VCaP (cell line): Measurements from ENCODE around the gene AACS.
"Not testable (repeated sequence)": the region's sequence is repeated elsewhere in the genome, so short reads cannot be mapped to it uniquely, and the experiment has no call there.

Experiments
- H3K27ac ChIP-seq: fragments of 450-650 bp; 2 replicates; pipeline ENCODE4 v1.5.1; 2017
- CTCF ChIP-seq: fragments of 450-650 bp; conservative IDR thresholded peaks from 2 replicates; pipeline ENCODE4 v1.5.1; 2017; ENCODE audit warnings: mild to moderate bottlenecking, moderate library complexity

Gene AACS

GRCh38 chr12:125070112-125070511, 4.9 kb downstream of the AACS start:
- TF ChIP-seq CTCF: peak; percentile 38
- no peak overlapping the region for H3K27ac ChIP-seq

- H3K27ac ChIP-seq: no peak overlapping the region
- TF ChIP-seq CTCF: no peak
These were observed 5.6 kb downstream of the AACS start for GRCh38 chr12:125070661-125071390.

- H3K27ac ChIP-seq: no peak overlapping the region
- no peak for TF ChIP-seq CTCF
These were observed 6.2 kb downstream of the AACS start for GRCh38 chr12:125071456-125071855.

GRCh38 chr12:125072496-125072895, 7.3 kb downstream of the AACS start:
- H3K27ac ChIP-seq: no peak overlapping the region
- TF ChIP-seq CTCF: no peak

GRCh38 chr12:125074294-125074693, 9.1 kb downstream of the AACS start:
- H3K27ac ChIP-seq: not testable (repeated sequence)

GRCh38 chr12:125076103-125076502, 10.9 kb downstream of the AACS start:
- no peak for TF ChIP-seq CTCF
- H3K27ac ChIP-seq: no peak overlapping the region

GRCh38 chr12:125079084-125079483, 13.8 kb downstream of the AACS start:
- no peak overlapping the region for H3K27ac ChIP-seq
- no peak for TF ChIP-seq CTCF
